DND-41 (cell line): Measurements from ENCODE around the gene TPD52L1.

Experiments
- ATAC-seq: fragments of 200-7000 bp; cut with Tn5 transposase; 3 replicates; pipeline ENCODE4 v1.9.1; 2021; ENCODE audit warnings: low read depth; ENCODE audit not compliant: insufficient read depth
- DNase-seq: peaks from one replicate; pipeline ENCODE4 v3.0.0-alpha.2; 2020
- H2AFZ ChIP-seq: 2 replicates; pipeline ENCODE4 v1.6.0; 2012; ENCODE audit warnings: low read depth, low read length
- H3K27ac ChIP-seq: 2 replicates; pipeline ENCODE4 v1.5.1; 2012; ENCODE audit warnings: low read length, inconsistent platforms
- H3K27me3 ChIP-seq: fragments of 200-600 bp; sonication (generic); 2 replicates; pipeline ENCODE4 v1.6.0; 2012; ENCODE audit warnings: low read length, mild to moderate bottlenecking, inconsistent platforms; ENCODE audit not compliant: insufficient read depth, poor library complexity
- H3K36me3 ChIP-seq: 2 replicates; pipeline ENCODE4 v1.5.1; 2012; ENCODE audit warnings: low read length, inconsistent platforms; ENCODE audit not compliant: insufficient read depth
- H3K4me1 ChIP-seq: 2 replicates; pipeline ENCODE4 v1.5.1; 2012; ENCODE audit warnings: mild to moderate bottlenecking, low read length; ENCODE audit not compliant: insufficient read depth
- H3K4me2 ChIP-seq: 2 replicates; pipeline ENCODE4 v1.6.0; 2012; ENCODE audit warnings: mild to moderate bottlenecking, moderate library complexity, low read length, inconsistent platforms; ENCODE audit not compliant: insufficient read depth
- H3K4me3 ChIP-seq, 2 experiments: fragments of 200-600 bp in 1 of 2; shearing (Covaris generic) in 1 of 2; 2 replicates each; pipeline ENCODE4 v1.5.1; 2012 to 2016; ENCODE audit warnings: inconsistent platforms in 2 of 2, low read length in 2 of 2, mild to moderate bottlenecking in 2 of 2, low read depth in 1 of 2, moderate library complexity in 1 of 2
- H3K79me2 ChIP-seq: 2 replicates; pipeline ENCODE4 v1.6.0; 2012; ENCODE audit warnings: low read length, inconsistent platforms; ENCODE audit not compliant: insufficient read depth
- H3K9ac ChIP-seq: 2 replicates; pipeline ENCODE4 v1.6.0; 2012; ENCODE audit warnings: low read depth, mild to moderate bottlenecking, inconsistent platforms, low read length, moderate library complexity
- H3K9me3 ChIP-seq: 2 replicates; pipeline ENCODE4 v1.5.1; 2012; ENCODE audit warnings: low read length, moderate library complexity, mild to moderate bottlenecking, inconsistent platforms; ENCODE audit not compliant: insufficient read depth, severe bottlenecking
- H4K20me1 ChIP-seq: 2 replicates; pipeline ENCODE4 v1.6.0; 2012; ENCODE audit warnings: low read length; ENCODE audit not compliant: insufficient read depth
- CTCF ChIP-seq: IDR thresholded peaks from 2 replicates; pipeline ENCODE4 v1.5.1; 2012; ENCODE audit warnings: borderline replicate concordance, low read length, moderate library complexity, mild to moderate bottlenecking; ENCODE audit not compliant: poor library complexity, severe bottlenecking; ENCODE audit errors: extremely low read depth
- EZH2 ChIP-seq: IDR thresholded peaks from 3 replicates; pipeline ENCODE4 v1.6.1; 2012; ENCODE audit warnings: borderline replicate concordance, low read depth, mild to moderate bottlenecking, moderate library complexity, low read length, inconsistent platforms; ENCODE audit not compliant: severe bottlenecking

Gene TPD52L1

GRCh38 chr6:125217992-125218391 is 64.4 kb downstream of the TPD52L1 start:
- H2AFZ ChIP-seq = no peak overlapping the region
- ATAC-seq (no peak), DNase-seq (no peak)
- TF ChIP-seq CTCF = no peak
- no peak for TF ChIP-seq EZH2
- H3K27me3 ChIP-seq = peaks cover 7% of the 10 kb centered on the region
- H3K27ac ChIP-seq = no peak overlapping the region
- H3K9me3 ChIP-seq = no peaks in the 10 kb centered on the region
- H3K4me3 ChIP-seq = no peak overlapping the region
- H3K36me3 ChIP-seq = no peaks in the 10 kb centered on the region
- H3K79me2 ChIP-seq = no peaks in the 10 kb centered on the region
- no peaks in the 10 kb centered on the region for H4K20me1 ChIP-seq
- H3K4me1 ChIP-seq = no peaks in the 10 kb centered on the region
- H3K4me2 ChIP-seq = no peak overlapping the region
- no peak overlapping the region for H3K9ac ChIP-seq

- TF ChIP-seq EZH2 (no peak), CTCF (no peak)
These were observed 65.9 kb downstream of the TPD52L1 start for GRCh38 chr6:125219361-125219895.

GRCh38 chr6:125220712-125221111 is 67.1 kb downstream of the TPD52L1 start:
- ATAC-seq (no peak), DNase-seq (no peak)
- no peak overlapping the region for H3K9ac ChIP-seq
- TF ChIP-seq EZH2 = no peak
- no peak overlapping the region for H3K27ac ChIP-seq
- H3K4me2 ChIP-seq = no peak overlapping the region
- H3K9me3 ChIP-seq = no peaks in the 10 kb centered on the region
- H4K20me1 ChIP-seq = no peaks in the 10 kb centered on the region
- no peak overlapping the region for H2AFZ ChIP-seq
- no peaks in the 10 kb centered on the region for H3K36me3 ChIP-seq
- peaks cover 7% of the 10 kb centered on the region for H3K27me3 ChIP-seq
- no peaks in the 10 kb centered on the region for H3K4me1 ChIP-seq
- H3K4me3 ChIP-seq = no peak overlapping the region
- H3K79me2 ChIP-seq = no peaks in the 10 kb centered on the region

More at GRCh38 chr6:125219361-125219895, 65.9 kb downstream of the TPD52L1 start:
- H2AFZ ChIP-seq = no peak overlapping the region
- H3K4me3 ChIP-seq = no peak overlapping the region
- H3K9ac ChIP-seq = no peak overlapping the region
- no peak for DNase-seq
- ATAC-seq = no peak
- no peak overlapping the region for H3K4me2 ChIP-seq
- no peaks in the 10 kb centered on the region for H4K20me1 ChIP-seq
- H3K79me2 ChIP-seq = no peaks in the 10 kb centered on the region
- H3K36me3 ChIP-seq = no peaks in the 10 kb centered on the region
- H3K9me3 ChIP-seq = no peaks in the 10 kb centered on the region
- H3K27me3 ChIP-seq = peaks cover 7% of the 10 kb centered on the region
- no peak overlapping the region for H3K27ac ChIP-seq
- H3K4me1 ChIP-seq = no peaks in the 10 kb centered on the region

GRCh38 chr6:125222531-125223455 is 69.2 kb downstream of the TPD52L1 start:
- Histone ChIP-seq H4K20me1 (no peaks in the 10 kb centered on the region), H3K9me3 (no peaks in the 10 kb centered on the region), H3K27me3 (peaks cover 7% of the 10 kb centered on the region), H2AFZ (no peak overlapping the region), H3K4me3 (no peak overlapping the region), H3K4me1 (no peaks in the 10 kb centered on the region), H3K36me3 (no peaks in the 10 kb centered on the region), H3K4me2 (no peak overlapping the region), H3K9ac (no peak overlapping the region), H3K27ac (no peak overlapping the region), H3K79me2 (no peaks in the 10 kb centered on the region)
- DNase-seq (no peak), ATAC-seq (no peak)
- TF ChIP-seq CTCF (no peak), EZH2 (no peak)
